ENCODE measurements around the gene COA8.
A peak's percentile ranks its signal among the peaks of the same experiment; 100 is the strongest.

COA8 gene

DNA sequence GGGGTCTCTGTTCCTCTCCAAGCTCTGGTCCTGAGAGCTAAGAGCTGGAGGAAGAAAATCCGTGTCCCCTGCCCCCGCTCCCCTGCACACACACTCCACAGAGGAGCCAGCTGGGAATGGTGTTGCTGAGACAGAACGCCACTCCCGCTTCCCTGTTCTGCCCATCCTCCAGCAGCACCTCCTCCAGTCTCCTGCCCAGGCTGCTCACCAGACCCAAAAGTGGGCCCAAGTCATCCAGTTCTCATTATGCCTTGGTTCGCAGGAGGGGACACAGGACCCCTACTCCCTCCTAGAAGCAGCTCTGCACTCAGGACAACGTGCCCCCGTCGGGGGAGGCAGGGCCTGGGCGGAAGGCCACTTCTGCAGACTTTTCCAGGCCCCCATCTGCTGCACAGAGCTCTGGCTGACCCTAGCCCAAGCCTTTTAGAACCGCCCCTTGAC, 34.6 kb upstream of the COA8 start:
- Histone ChIP-seq H3K4me3 (replicated peaks; ENCODE audit: low read depth, low read length) (peak overlapping the region; percentile 81), H3K27me3 (replicated peaks; ENCODE audit: control insufficient read depth, insufficient read depth, low read length) (no peaks in the 10 kb centered on the region), H3K36me3 (ENCODE audit: control insufficient read depth, insufficient read depth, low read length) (peaks cover 10% of the 10 kb centered on the region)
- TF ChIP-seq, protein P1, sequence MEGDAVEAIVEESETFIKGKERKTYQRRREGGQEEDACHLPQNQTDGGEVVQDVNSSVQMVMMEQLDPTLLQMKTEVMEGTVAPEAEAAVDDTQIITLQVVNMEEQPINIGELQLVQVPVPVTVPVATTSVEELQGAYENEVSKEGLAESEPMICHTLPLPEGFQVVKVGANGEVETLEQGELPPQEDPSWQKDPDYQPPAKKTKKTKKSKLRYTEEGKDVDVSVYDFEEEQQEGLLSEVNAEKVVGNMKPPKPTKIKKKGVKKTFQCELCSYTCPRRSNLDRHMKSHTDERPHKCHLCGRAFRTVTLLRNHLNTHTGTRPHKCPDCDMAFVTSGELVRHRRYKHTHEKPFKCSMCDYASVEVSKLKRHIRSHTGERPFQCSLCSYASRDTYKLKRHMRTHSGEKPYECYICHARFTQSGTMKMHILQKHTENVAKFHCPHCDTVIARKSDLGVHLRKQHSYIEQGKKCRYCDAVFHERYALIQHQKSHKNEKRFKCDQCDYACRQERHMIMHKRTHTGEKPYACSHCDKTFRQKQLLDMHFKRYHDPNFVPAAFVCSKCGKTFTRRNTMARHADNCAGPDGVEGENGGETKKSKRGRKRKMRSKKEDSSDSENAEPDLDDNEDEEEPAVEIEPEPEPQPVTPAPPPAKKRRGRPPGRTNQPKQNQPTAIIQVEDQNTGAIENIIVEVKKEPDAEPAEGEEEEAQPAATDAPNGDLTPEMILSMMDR (IDR thresholded peaks at IDR 0.05; ENCODE audit: insufficient read depth, low read length, poor library complexity, severe bottlenecking) = no peak
- DNase-seq (ENCODE audit: extremely low read depth, insufficient read length) = no peak

DNA sequence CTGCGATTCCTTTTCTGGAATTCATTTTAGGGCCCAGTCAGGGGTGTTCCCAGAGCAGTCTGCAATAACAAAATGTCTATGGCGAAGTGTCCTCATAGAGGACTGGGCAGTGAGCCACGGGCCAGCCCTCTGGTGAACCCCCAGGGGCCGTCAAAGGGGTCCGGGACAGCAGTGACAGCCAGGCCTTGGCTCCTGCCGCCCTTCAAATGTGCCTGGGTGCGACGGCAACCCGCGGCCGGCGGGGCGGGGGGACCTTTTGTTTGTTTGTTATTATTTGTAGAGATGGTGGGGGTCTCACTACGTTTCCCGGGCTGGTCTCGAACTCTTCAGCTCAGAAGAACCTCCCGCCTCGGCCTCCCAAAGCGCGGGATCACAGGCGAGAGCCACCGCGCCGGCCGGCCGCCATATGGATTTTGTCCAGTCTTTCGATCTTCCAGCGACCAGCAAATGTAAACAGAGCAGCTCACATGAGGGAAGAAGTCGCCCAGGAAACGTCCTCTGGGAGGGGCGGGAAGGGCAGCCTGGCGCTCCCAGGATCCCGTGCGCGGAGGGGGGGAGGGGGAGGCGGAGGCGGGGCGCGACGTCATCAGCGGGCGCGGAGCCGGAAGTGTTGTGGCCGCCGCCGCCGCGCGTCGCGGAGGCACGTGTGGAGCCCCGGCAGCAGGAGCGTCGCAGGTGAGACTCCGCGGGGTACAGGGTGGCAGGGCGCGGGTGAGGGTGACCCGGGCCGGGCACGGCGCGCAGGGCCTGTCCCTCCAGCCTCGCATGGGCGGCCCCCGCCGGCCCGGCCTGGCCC, 34.0 kb upstream of the COA8 start, which contains the start of gene TRMT61A:
TRMT61A (plus strand) TSS at position 610 of the 796 bp plus-strand sequence. CDS start 783 bp downstream, outside the sequence.
- H3K4me3 ChIP-seq (replicated peaks; ENCODE audit: low read depth, low read length) = peak within 1 kb of the TSS; percentile 81
- TF ChIP-seq, protein P1 (IDR thresholded peaks at IDR 0.05; ENCODE audit: insufficient read depth, low read length, poor library complexity, severe bottlenecking) = no peak
- DNase-seq (ENCODE audit: extremely low read depth, insufficient read length) = peak; percentile 82
- H3K27me3 ChIP-seq (replicated peaks; ENCODE audit: control insufficient read depth, insufficient read depth, low read length) = no peaks in the 10 kb centered on the region
- H3K36me3 ChIP-seq (ENCODE audit: control insufficient read depth, insufficient read depth, low read length) = peaks cover 10% of the 10 kb centered on the region

DNA sequence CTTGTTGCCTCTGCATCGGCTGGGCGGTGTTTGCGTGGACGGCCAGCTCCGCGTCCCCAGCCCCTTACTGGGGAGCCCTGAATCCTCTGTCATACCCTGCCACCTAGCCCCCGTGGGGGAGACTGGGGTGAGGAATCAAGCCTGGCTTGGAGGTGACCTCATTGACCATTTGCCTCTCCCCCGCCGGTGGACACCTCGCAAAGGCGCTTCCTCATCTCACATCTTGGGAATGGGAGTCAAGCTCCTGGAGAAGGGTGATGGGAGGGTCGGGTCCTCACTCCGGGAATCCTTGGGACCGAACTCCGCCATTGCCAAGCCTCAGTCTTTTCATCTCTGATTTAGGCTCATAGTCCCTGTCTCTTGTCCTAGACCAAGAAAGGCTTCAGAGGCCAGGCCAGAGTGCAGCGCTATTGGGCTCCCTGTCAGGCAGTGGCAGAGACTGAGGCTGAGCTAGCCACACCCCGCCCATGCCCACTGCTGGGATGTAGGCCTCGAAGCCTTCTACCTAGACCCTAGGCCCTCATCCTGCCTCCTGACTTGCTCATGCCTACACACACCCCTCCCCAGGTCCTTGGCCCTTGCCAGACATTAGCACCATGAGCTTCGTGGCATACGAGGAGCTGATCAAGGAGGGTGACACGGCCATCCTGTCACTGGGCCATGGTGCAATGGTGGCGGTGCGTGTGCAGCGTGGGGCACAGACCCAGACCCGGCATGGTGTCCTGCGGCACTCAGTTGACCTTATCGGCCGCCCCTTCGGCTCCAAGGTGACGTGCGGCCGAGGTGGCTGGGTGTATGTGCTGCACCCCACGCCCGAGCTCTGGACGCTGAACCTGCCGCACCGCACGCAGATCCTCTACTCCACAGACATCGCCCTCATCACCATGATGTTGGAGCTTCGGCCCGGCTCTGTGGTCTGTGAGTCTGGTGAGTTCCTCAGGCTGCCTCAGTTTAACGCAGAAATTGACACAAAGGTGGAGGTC, 33.1 kb upstream of the COA8 start:
- Histone ChIP-seq H3K4me3 (replicated peaks; ENCODE audit: low read depth, low read length) (peak overlapping the region; percentile 81), H3K27me3 (replicated peaks; ENCODE audit: control insufficient read depth, insufficient read depth, low read length) (no peaks in the 10 kb centered on the region), H3K36me3 (ENCODE audit: control insufficient read depth, insufficient read depth, low read length) (peaks cover 10% of the 10 kb centered on the region)
- no peak for DNase-seq (ENCODE audit: extremely low read depth, insufficient read length)
- TF ChIP-seq, protein P1 (IDR thresholded peaks at IDR 0.05; ENCODE audit: insufficient read depth, low read length, poor library complexity, severe bottlenecking) = no peak

DNA sequence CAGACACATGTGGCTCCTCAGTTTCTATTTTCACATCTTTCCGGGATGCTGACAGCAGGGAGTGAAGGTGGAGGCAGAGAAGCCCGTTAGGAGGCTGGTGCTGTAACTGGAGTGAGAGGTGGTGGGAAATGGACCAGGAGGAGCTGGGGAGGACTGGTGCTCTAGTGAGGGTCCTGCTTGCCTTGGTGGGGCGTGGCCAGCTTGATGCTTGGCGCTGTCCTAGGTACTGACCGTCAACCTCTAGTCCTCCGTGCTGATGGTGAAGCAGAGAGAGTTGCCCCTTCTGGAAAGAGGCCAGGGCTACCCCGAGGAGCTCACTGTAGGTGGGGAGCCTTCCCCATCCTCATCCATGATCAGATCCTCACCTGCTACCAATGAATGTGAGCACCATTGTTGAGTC, 32.4 kb upstream of the COA8 start:
- Histone ChIP-seq H3K36me3 (ENCODE audit: control insufficient read depth, insufficient read depth, low read length) (peaks cover 10% of the 10 kb centered on the region), H3K4me3 (replicated peaks; ENCODE audit: low read depth, low read length) (peak overlapping the region; percentile 81; the same call in 1 of the 2 replicates)
- TF ChIP-seq, protein P1 (IDR thresholded peaks at IDR 0.05; ENCODE audit: insufficient read depth, low read length, poor library complexity, severe bottlenecking) = no peak

DNA sequence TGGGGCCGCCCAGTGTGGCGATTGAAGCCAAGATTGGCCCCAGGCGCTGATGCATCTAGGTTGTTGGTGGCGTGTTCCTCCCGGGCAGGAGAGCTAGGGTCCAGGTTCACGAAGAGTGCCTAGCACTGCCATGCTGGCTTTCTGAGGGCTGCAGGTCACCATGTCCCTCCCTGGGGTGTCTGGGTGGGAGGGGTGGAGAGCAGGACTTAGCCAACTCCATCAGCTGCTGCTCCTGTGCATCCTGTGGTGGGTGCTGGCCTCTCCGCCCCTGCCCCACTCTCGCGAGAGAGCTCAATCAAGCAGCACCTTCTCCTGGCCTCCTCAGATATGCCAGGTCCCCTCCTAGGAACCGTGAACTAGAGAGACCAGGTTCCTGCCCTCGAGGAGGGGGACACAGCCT, 31.9 kb upstream of the COA8 start:
- DNase-seq (ENCODE audit: extremely low read depth, insufficient read length) = no peak
- H3K27me3 ChIP-seq (replicated peaks; ENCODE audit: control insufficient read depth, insufficient read depth, low read length) = no peaks in the 10 kb centered on the region
- peaks cover 10% of the 10 kb centered on the region for H3K36me3 ChIP-seq (ENCODE audit: control insufficient read depth, insufficient read depth, low read length)
- no peak overlapping the region for H3K4me3 ChIP-seq (replicated peaks; ENCODE audit: low read depth, low read length)
- TF ChIP-seq, protein P1 (IDR thresholded peaks at IDR 0.05; ENCODE audit: insufficient read depth, low read length, poor library complexity, severe bottlenecking) = no peak

More for the DNA sequence above, 32.4 kb upstream of the COA8 start:
- no peaks in the 10 kb centered on the region for H3K27me3 ChIP-seq (replicated peaks; ENCODE audit: control insufficient read depth, insufficient read depth, low read length)
- no peak for DNase-seq (ENCODE audit: extremely low read depth, insufficient read length)

All from GM06990 (cell line).